Measurements from ENCODE around the gene SLC25A47.

DNA sequence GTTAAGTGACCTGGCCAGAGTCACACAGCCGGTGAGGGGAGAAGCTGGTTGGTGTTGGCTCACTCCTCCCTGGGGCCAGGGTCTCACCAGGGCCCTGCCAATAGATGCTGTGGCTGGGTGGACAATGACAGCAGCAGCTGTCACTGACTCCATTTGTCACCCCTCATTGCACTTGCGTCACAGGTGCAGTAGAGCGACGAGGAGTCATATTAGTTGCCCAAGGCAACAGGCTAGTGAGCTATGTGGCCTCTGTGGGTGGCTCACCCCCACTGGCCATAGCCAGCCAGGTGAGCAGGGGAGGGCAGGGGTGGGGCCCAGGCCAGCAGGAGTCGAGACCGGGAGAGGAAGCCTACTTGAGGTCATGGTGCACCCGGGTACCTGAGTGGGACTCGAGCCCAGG lies 9.7 kb downstream of the SLC25A47 start:
- TF ChIP-seq, protein P1, sequence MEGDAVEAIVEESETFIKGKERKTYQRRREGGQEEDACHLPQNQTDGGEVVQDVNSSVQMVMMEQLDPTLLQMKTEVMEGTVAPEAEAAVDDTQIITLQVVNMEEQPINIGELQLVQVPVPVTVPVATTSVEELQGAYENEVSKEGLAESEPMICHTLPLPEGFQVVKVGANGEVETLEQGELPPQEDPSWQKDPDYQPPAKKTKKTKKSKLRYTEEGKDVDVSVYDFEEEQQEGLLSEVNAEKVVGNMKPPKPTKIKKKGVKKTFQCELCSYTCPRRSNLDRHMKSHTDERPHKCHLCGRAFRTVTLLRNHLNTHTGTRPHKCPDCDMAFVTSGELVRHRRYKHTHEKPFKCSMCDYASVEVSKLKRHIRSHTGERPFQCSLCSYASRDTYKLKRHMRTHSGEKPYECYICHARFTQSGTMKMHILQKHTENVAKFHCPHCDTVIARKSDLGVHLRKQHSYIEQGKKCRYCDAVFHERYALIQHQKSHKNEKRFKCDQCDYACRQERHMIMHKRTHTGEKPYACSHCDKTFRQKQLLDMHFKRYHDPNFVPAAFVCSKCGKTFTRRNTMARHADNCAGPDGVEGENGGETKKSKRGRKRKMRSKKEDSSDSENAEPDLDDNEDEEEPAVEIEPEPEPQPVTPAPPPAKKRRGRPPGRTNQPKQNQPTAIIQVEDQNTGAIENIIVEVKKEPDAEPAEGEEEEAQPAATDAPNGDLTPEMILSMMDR (IDR thresholded peaks at IDR 0.05): no peak
- TF ChIP-seq POLR2A (IDR thresholded peaks at IDR 0.05): no peak
- no peak for TF ChIP-seq POLR2AphosphoS5 (IDR thresholded peaks at IDR 0.05)

Measured in sigmoid colon (tissue), 4 donors.